Measurements from ENCODE around the gene TNFRSF18. TPM values are rescaled to one million over a fixed set of nuclear protein-coding genes. Genes with fewer than 3 reads are reported as not detected.
A peak's percentile ranks its signal among the peaks of the same experiment; 100 is the strongest.
"Not testable (repeated sequence)": the region's sequence is repeated elsewhere in the genome, so short reads cannot be mapped to it uniquely, and the experiment has no call there.

TNFRSF18 gene
- total RNA-seq, 6 experiments from 2014 or later: 0.24 to 0.27 TPM; not detected in 4

GRCh38 chr1:1179346-1179982 is 26.9 kb downstream of the TNFRSF18 start:
- H3K27ac ChIP-seq: no peak overlapping the region
- H3K36me3 ChIP-seq: no peaks in the 10 kb centered on the region
- H3K27me3 ChIP-seq: no peaks in the 10 kb centered on the region
- no peaks in the 10 kb centered on the region for H3K9me3 ChIP-seq
- H3K4me3 ChIP-seq: no peak overlapping the region
- no peaks in the 10 kb centered on the region for H3K4me1 ChIP-seq
- no peak for ATAC-seq
- intact Hi-C loops (cut with DNase I): no loop called here
- DNase-seq: peak in 1 of 3 donors; percentile 19
- no peak for TF ChIP-seq POLR2A (IDR thresholded peaks at IDR 0.05)
- TF ChIP-seq CTCF (IDR thresholded peaks at IDR 0.05): no peak
- WGBS (ENCODE audit: insufficient coverage, low coverage, low lambda C conversion rate, missing lambda C conversion rate): 45% methylated on average over 4 of the region's 25 CpGs

DNA sequence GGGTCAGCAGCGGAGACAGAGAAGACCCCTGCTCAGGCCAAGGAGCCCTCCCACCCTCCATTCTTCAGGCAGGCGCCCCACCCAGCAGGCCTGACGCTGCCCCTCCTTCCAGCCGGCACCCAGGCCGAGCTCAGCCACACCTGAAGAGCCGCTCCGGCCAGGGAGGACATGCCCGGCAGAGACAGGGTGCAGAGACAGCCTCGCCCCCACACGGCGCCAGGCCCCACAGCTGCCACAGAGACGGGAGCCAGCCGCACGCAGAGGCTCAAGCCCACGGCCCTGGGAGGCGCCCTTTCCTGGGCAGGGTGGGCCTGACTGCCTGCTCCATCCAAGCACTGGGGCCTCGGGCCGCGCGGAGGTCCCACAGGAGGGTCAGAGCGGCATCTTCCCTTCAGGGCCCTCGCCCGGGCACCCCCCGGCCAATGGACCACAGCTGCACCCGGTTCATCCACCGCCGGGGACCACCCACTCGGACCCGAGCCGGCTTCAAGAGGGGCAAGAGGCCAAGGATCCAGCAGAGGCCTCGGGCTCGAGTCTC is 27.5 kb downstream of the TNFRSF18 start:
- ATAC-seq (no peak), DNase-seq (peak in 1 of 3 donors; percentile 50)
- Histone ChIP-seq H3K27ac (no peak overlapping the region), H3K9me3 (no peaks in the 10 kb centered on the region), H3K27me3 (no peaks in the 10 kb centered on the region), H3K4me1 (no peaks in the 10 kb centered on the region), H3K36me3 (no peaks in the 10 kb centered on the region), H3K4me3 (no peak overlapping the region)
- TF ChIP-seq CTCF (IDR thresholded peaks at IDR 0.05): no peak
- no peak for TF ChIP-seq POLR2A (IDR thresholded peaks at IDR 0.05)
- intact Hi-C loops (cut with DNase I): no loop called here
- 45% methylated on average over 2 of the region's 32 CpGs for WGBS (ENCODE audit: insufficient coverage, low coverage, low lambda C conversion rate, missing lambda C conversion rate)

DNA sequence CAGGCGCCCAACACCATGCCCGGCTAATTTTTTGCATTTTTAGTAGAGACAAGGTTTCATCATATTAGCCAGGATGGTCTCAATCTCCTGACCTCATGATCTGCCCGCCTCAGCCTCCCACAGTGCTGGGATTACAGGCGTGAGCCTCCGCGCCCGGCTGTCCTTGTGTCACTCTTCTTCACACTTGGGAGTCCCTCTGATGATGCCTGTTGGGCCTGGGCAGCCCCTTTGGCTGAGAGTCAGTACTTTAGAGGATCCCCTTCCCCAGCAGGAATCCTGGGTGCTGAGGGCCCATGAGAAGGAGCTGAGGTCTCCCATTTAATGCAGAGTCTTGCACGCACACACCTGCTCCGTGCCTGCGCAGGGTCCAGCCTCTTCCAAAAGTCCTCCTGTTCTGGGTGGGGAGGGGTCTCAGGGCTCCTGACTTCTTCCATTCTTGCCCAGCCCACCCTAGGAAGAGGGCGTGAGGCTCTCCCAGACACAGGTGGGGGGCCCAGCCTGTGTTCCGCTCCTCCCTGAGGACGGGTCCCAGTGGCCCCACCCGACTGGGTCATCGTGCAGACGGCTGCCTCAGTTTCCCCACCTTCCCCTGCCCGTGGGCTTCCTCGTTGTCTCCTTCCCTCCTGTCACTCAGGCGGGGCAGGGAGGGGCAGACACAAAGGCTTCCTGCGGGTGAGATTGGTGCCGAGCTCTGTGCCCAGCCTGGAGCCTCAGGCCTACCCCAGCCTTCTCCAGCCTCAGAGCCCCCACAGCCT is 28.8 kb downstream of the TNFRSF18 start:
- Histone ChIP-seq H3K9me3 (no peaks in the 10 kb centered on the region), H3K27me3 (peaks cover 0 to 7% of the 10 kb centered on the region in 2 donors), H3K4me3 (no peak overlapping the region), H3K27ac (no peak overlapping the region), H3K4me1 (no peaks in the 10 kb centered on the region), H3K36me3 (no peaks in the 10 kb centered on the region)
- no peak for DNase-seq
- ATAC-seq: no peak
- WGBS (ENCODE audit: insufficient coverage, low coverage, low lambda C conversion rate, missing lambda C conversion rate): 52% methylated on average over 2 of the region's 21 CpGs
- intact Hi-C loops (cut with DNase I): no loop called here
- TF ChIP-seq CTCF (IDR thresholded peaks at IDR 0.05) (no peak), POLR2A (IDR thresholded peaks at IDR 0.05) (no peak)

- Histone ChIP-seq H3K36me3 (no peaks in the 10 kb centered on the region), H3K27ac (no peak overlapping the region), H3K4me1 (no peaks in the 10 kb centered on the region), H3K9me3 (no peaks in the 10 kb centered on the region), H3K27me3 (peaks cover 0 to 9% of the 10 kb centered on the region in 2 donors), H3K4me3 (no peak overlapping the region)
- 54% methylated on average over 5 of the region's 7 CpGs for WGBS (ENCODE audit: insufficient coverage, low coverage, low lambda C conversion rate, missing lambda C conversion rate)
- no peak for TF ChIP-seq POLR2A (IDR thresholded peaks at IDR 0.05)
- DNase-seq: no peak
- no peak for ATAC-seq
- intact Hi-C loops (cut with DNase I): no loop called here
These were observed 29.5 kb downstream of the TNFRSF18 start for GRCh38 chr1:1176931-1177330.

- WGBS (ENCODE audit: insufficient coverage, low coverage, low lambda C conversion rate, missing lambda C conversion rate): 36% methylated on average over 5 of the region's 22 CpGs
- H3K36me3 ChIP-seq; H3K4me3 ChIP-seq; intact Hi-C loops (cut with DNase I); H3K9me3 ChIP-seq; H3K27me3 ChIP-seq; ATAC-seq; H3K27ac ChIP-seq; H3K4me1 ChIP-seq: not testable (repeated sequence)
- peak in 1 of 3 donors; percentile 44 for DNase-seq
These were observed 30.2 kb downstream of the TNFRSF18 start for GRCh38 chr1:1176063-1176761.

Measured in right lobe of liver (tissue), 6 donors.